Panc1 (cell line): ENCODE measurements around the gene HYDIN. TPM values are rescaled to one million over a fixed set of nuclear protein-coding genes. Genes with fewer than 3 reads are reported as not detected.

ENCODE experiments used
- ATAC-seq: fragments of 200-7000 bp; cut with Tn5 transposase; 2 replicates; pipeline ENCODE4 v1.9.1; 2020; ENCODE audit warnings: mild to moderate bottlenecking, moderate library complexity
- BruUV-seq: library from RNA; stranded (reverse); fragments of 400-500 nt; replicated peaks from 2 replicates; lab custom pipeline; 2021; lab: Mats Ljungman, UMichigan
- CTCF ChIA-PET: fragments of 300-600 bp; sonication (Branson Sonifier 250); formaldehyde crosslinking; loops from one replicate; lab custom pipeline; 2022; ENCODE audit warnings: antibody characterized with exemption; lab: Charles Lee
- POLR2A ChIA-PET: fragments of 300-600 bp; sonication (Branson Sonifier 250); formaldehyde crosslinking; loops from one replicate; lab custom pipeline; 2022; ENCODE audit warnings: antibody characterized with exemption; lab: Charles Lee
- DNase-seq: peaks from one replicate; pipeline ENCODE4 v3.0.0-alpha.2; 2010; ENCODE audit warnings: low read depth, low spot score
- H3K27ac ChIP-seq: 2 replicates; pipeline ENCODE4 v1.5.1; 2011; ENCODE audit warnings: mild to moderate bottlenecking, low read length, inconsistent platforms
- H3K27me3 ChIP-seq: fragments of 200-500 bp; sonication (Bioruptor generic); 2 replicates; pipeline ENCODE4 v1.6.0; 2014; ENCODE audit warnings: low read length, inconsistent platforms; ENCODE audit not compliant: control insufficient read depth, insufficient read depth
- H3K36me3 ChIP-seq: fragments of 200-500 bp; sonication (Bioruptor generic); 2 replicates; pipeline ENCODE4 v1.5.1; 2014; ENCODE audit warnings: inconsistent platforms, mild to moderate bottlenecking, low read length, moderate library complexity; ENCODE audit not compliant: control insufficient read depth, insufficient read depth
- H3K4me1 ChIP-seq: 2 replicates; pipeline ENCODE4 v1.5.1; 2011; ENCODE audit warnings: inconsistent platforms, mild to moderate bottlenecking, low read length, moderate library complexity; ENCODE audit not compliant: control insufficient read depth, insufficient read depth
- H3K4me3 ChIP-seq, 2 experiments: 2 replicates each; pipeline ENCODE4 v1.5.1; 2011 to 2012; ENCODE audit warnings: low read depth in 2 of 2, low read length in 2 of 2, mild to moderate bottlenecking in 2 of 2, inconsistent platforms in 1 of 2, moderate library complexity in 1 of 2
- H3K9me3 ChIP-seq: fragments of 200-500 bp; sonication (Bioruptor generic); 2 replicates; pipeline ENCODE4 v1.5.1; 2014; ENCODE audit warnings: low read depth, mild to moderate bottlenecking, inconsistent platforms, low read length, moderate library complexity; ENCODE audit not compliant: control insufficient read depth, insufficient read depth
- CTCF ChIP-seq: fragments of 450-650 bp; IDR thresholded peaks from 2 replicates; pipeline ENCODE4 v1.5.1; 2017; ENCODE audit warnings: mild to moderate bottlenecking
- POLR2AphosphoS5 ChIP-seq: IDR thresholded peaks from 2 replicates; pipeline ENCODE4 v1.6.1; 2012; ENCODE audit warnings: mild to moderate bottlenecking, low read depth, low read length, moderate library complexity
- REST ChIP-seq, 2 experiments: IDR thresholded peaks; 2 replicates each; pipeline ENCODE4 v1.6.1; 2011 to 2012; ENCODE audit warnings: low read depth in 2 of 2, control low read depth in 1 of 2, low read length in 1 of 2, mild to moderate bottlenecking in 1 of 2, moderate library complexity in 1 of 2; ENCODE audit not compliant: insufficient read depth in 1 of 2
- SIN3A ChIP-seq: IDR thresholded peaks from 2 replicates; pipeline ENCODE4 v1.6.1; 2012; ENCODE audit warnings: low read depth, mild to moderate bottlenecking, low read length, moderate library complexity, borderline replicate concordance; ENCODE audit not compliant: insufficient read depth
- TCF7L2 ChIP-seq: IDR thresholded peaks from 2 replicates; pipeline ENCODE4 v1.6.1; 2011; ENCODE audit warnings: mild to moderate bottlenecking, low read depth, low read length, inconsistent platforms
- in situ Hi-C: cut with HindIII; loops from 2 replicates; pipeline ENCODE4 v1.10.0; 2016; ENCODE audit warnings: low sequenced_read_pairs, low pct_unique_long_range_greater_than_20kb
- intact Hi-C: fragments of 100-400 bp; cut with micrococcal nuclease; formaldehyde crosslinking; loops from one replicate; pipeline ENCODE4 v1.10.0; 2022; ENCODE audit not compliant: unreplicated experiment
- total RNA-seq: library from RNA; stranded (reverse); gene quantifications from one replicate; pipeline ENCODE4 v1.2.1, GENCODE V29; 2021; ENCODE audit not compliant: unreplicated experiment

The HYDIN gene
- total RNA-seq, 1 experiment from 2014 or later: 0.80 TPM

GRCh38 chr16:71214746-71215381 is 15.7 kb downstream of the HYDIN start:
- no peak for ATAC-seq
- no peak for DNase-seq
- in situ Hi-C loops (no loop called here), intact Hi-C loops (loop anchor here (10.0 kb wide), 1 partner anchor 140 kb away; the partner anchor contains the start of gene CALB2)
- no TSS peak for BruUV-seq
- Histone ChIP-seq H3K36me3 (no peaks in the 10 kb centered on the region), H3K27ac (no peak overlapping the region), H3K9me3 (no peaks in the 10 kb centered on the region), H3K4me1 (no peaks in the 10 kb centered on the region), H3K4me3 (no peak overlapping the region), H3K27me3 (no peaks in the 10 kb centered on the region)
- TF ChIP-seq SIN3A (no peak), POLR2AphosphoS5 (no peak), CTCF (peak; percentile 17; the same call in 1 of the 2 replicates), REST (IDR thresholded peaks at IDR 0.05; ENCODE audit: insufficient read depth in 1 of 2, low read depth in 2 of 2, low read length in 1 of 2) (no peak), TCF7L2 (no peak)
- POLR2A ChIA-PET: no interaction called here
- CTCF ChIA-PET: no interaction called here

GRCh38 chr16:71205482-71206131 is 24.9 kb downstream of the HYDIN start:
- ATAC-seq: no peak
- Histone ChIP-seq H3K9me3 (no peaks in the 10 kb centered on the region), H3K36me3 (no peaks in the 10 kb centered on the region), H3K27me3 (no peaks in the 10 kb centered on the region), H3K27ac (no peak overlapping the region), H3K4me1 (no peaks in the 10 kb centered on the region), H3K4me3 (no peak overlapping the region)
- BruUV-seq: no TSS peak
- POLR2A ChIA-PET: no interaction called here
- CTCF ChIA-PET: no interaction called here
- in situ Hi-C loops (no loop called here), intact Hi-C loops (no loop called here)
- no peak for DNase-seq
- TF ChIP-seq CTCF: no peak
